Measurements from ENCODE around the gene LANCL3.

GRCh38 chrX:37662181-37662580 lies 90.7 kb downstream of the LANCL3 start:
- TF ChIP-seq CTCF (IDR thresholded peaks at IDR 0.05) (no peak), POLR2A (IDR thresholded peaks at IDR 0.05) (no peak), EP300 (IDR thresholded peaks at IDR 0.05) (no peak), POLR2AphosphoS5 (IDR thresholded peaks at IDR 0.05) (no peak)

Data from suprapubic skin (tissue), 4 donors.